H9 (cell line): ENCODE measurements around the gene TRAP1. TPM values are rescaled to one million over a fixed set of nuclear protein-coding genes. Genes with fewer than 3 reads are reported as not detected.

Experiments
- DNase-seq: peaks from one replicate; pipeline ENCODE4 v3.0.0-alpha.2; 2017
- H2AFZ ChIP-seq: one replicate; pipeline ENCODE4 v1.6.1; 2013; ENCODE audit warnings: mild to moderate bottlenecking, low read length, control low read depth, moderate library complexity
- H2AK5ac ChIP-seq: 2 replicates; pipeline ENCODE4 v1.6.1; 2013; ENCODE audit warnings: low read length, control low read depth, mixed read lengths; ENCODE audit not compliant: insufficient read length
- H2BK120ac ChIP-seq: one replicate; pipeline ENCODE4 v1.6.1; 2013; ENCODE audit warnings: low read depth, mild to moderate bottlenecking, low read length, control low read depth, inconsistent platforms; ENCODE audit not compliant: poor library complexity, severe bottlenecking
- H2BK12ac ChIP-seq: 2 replicates; pipeline ENCODE4 v1.6.1; 2013; ENCODE audit warnings: low read length, control low read depth, mixed read lengths, low read depth; ENCODE audit not compliant: insufficient read length
- H2BK15ac ChIP-seq: 2 replicates; pipeline ENCODE4 v1.6.1; 2013; ENCODE audit warnings: low read depth, low read length, control low read depth
- H2BK20ac ChIP-seq: one replicate; pipeline ENCODE4 v1.6.1; 2013; ENCODE audit warnings: low read depth, mild to moderate bottlenecking, low read length, control low read depth, inconsistent platforms; ENCODE audit not compliant: poor library complexity, severe bottlenecking
- H2BK5ac ChIP-seq: 2 replicates; pipeline ENCODE4 v1.6.1; 2013; ENCODE audit warnings: low read length, control low read depth, mixed read lengths; ENCODE audit not compliant: insufficient read length
- H3K14ac ChIP-seq: 2 replicates; pipeline ENCODE4 v1.6.1; 2013; ENCODE audit warnings: low read length, control low read depth; ENCODE audit not compliant: insufficient read depth
- H3K18ac ChIP-seq: 2 replicates; pipeline ENCODE4 v1.6.1; 2013; ENCODE audit warnings: low read depth, mild to moderate bottlenecking, mixed read lengths, low read length, control low read depth; ENCODE audit not compliant: insufficient read length
- H3K23ac ChIP-seq: 2 replicates; pipeline ENCODE4 v1.6.1; 2013; ENCODE audit warnings: low read length, control low read depth, mixed read lengths, low read depth; ENCODE audit not compliant: insufficient read length
- H3K23me2 ChIP-seq: 2 replicates; pipeline ENCODE4 v1.6.1; 2013; ENCODE audit warnings: low read depth, mild to moderate bottlenecking, mixed read lengths, low read length, control low read depth; ENCODE audit not compliant: insufficient read length, poor library complexity, severe bottlenecking
- H3K27ac ChIP-seq: 2 replicates; pipeline ENCODE4 v1.5.1; 2013; ENCODE audit warnings: low read length, control low read depth, mixed read lengths, low read depth; ENCODE audit not compliant: insufficient read length
- H3K27me3 ChIP-seq: 2 replicates; pipeline ENCODE4 v1.6.1; 2013; ENCODE audit warnings: low read length, control low read depth, inconsistent platforms; ENCODE audit not compliant: insufficient read depth
- H3K4ac ChIP-seq: 2 replicates; pipeline ENCODE4 v1.6.1; 2013; ENCODE audit warnings: low read depth, mild to moderate bottlenecking, control low read depth, inconsistent platforms, low read length, moderate library complexity
- H3K4me1 ChIP-seq: 2 replicates; pipeline ENCODE4 v1.6.1; 2013; ENCODE audit warnings: low read length, control low read depth, inconsistent platforms; ENCODE audit not compliant: insufficient read depth
- H3K4me2 ChIP-seq: 2 replicates; pipeline ENCODE4 v1.6.1; 2013; ENCODE audit warnings: low read length, control low read depth, mixed read lengths; ENCODE audit not compliant: insufficient read length, insufficient read depth
- H3K56ac ChIP-seq: 2 replicates; pipeline ENCODE4 v1.6.1; 2013; ENCODE audit warnings: low read depth, mild to moderate bottlenecking, mixed read lengths, low read length, control low read depth; ENCODE audit not compliant: insufficient read length
- H3K79me1 ChIP-seq: 2 replicates; pipeline ENCODE4 v1.6.1; 2013; ENCODE audit warnings: low read depth, mild to moderate bottlenecking, moderate library complexity, low read length, control low read depth, inconsistent platforms; ENCODE audit not compliant: insufficient read depth, poor library complexity, severe bottlenecking
- H3K79me2 ChIP-seq: 2 replicates; pipeline ENCODE4 v1.6.1; 2013; ENCODE audit warnings: low read length, control low read depth, inconsistent platforms; ENCODE audit not compliant: insufficient read depth
- H3K9ac ChIP-seq: 2 replicates; pipeline ENCODE4 v1.6.1; 2013; ENCODE audit warnings: low read length, control low read depth, mixed read lengths; ENCODE audit not compliant: insufficient read length; ENCODE audit errors: extremely low read depth
- H3K9me3 ChIP-seq: one replicate; pipeline ENCODE4 v1.6.1; 2013; ENCODE audit warnings: low read depth, low read length, inconsistent platforms; ENCODE audit not compliant: control insufficient read depth
- H3T11ph ChIP-seq: one replicate; pipeline ENCODE4 v1.6.1; 2013; ENCODE audit warnings: mild to moderate bottlenecking, low read length, control low read depth, inconsistent platforms
- H4K20me1 ChIP-seq: one replicate; pipeline ENCODE4 v1.6.1; 2013; ENCODE audit not compliant: control insufficient read depth, insufficient read length, insufficient read depth
- H4K5ac ChIP-seq: 2 replicates; pipeline ENCODE4 v1.6.1; 2013; ENCODE audit warnings: low read depth, mild to moderate bottlenecking, mixed read lengths, low read length, control low read depth; ENCODE audit not compliant: insufficient read length
- H4K8ac ChIP-seq: replicated peaks from 2 replicates; pipeline ENCODE4 v1.6.1; 2013; ENCODE audit warnings: low read length, control low read depth, mixed read lengths, low read depth; ENCODE audit not compliant: insufficient read length
- H4K91ac ChIP-seq: 2 replicates; pipeline ENCODE4 v1.6.1; 2013; ENCODE audit warnings: low read depth, mild to moderate bottlenecking, moderate library complexity, mixed read lengths, low read length, control low read depth; ENCODE audit not compliant: insufficient read length
- H3K27ac Mint-ChIP-seq, 3 experiments: 2 replicates in 2 of 3; 3 replicates in 1 of 3; pipeline ENCODE4 v1.8.0; 2020 to 2021; ENCODE audit warnings: mixed read lengths in 3 of 3, mild to moderate bottlenecking in 1 of 3, moderate library complexity in 1 of 3
- H3K27me3 Mint-ChIP-seq: 2 replicates; pipeline ENCODE4 v1.8.0; 2021; ENCODE audit warnings: low read depth, mild to moderate bottlenecking, moderate library complexity, mixed read lengths
- H3K36me3 Mint-ChIP-seq, 3 experiments: 2 replicates in 2 of 3; 3 replicates in 1 of 3; pipeline ENCODE4 v1.8.0; 2020 to 2021; ENCODE audit warnings: low read depth in 3 of 3, mixed read lengths in 3 of 3; ENCODE audit not compliant: insufficient read depth in 1 of 3
- H3K4me1 Mint-ChIP-seq, 2 experiments: 2 replicates each; pipeline ENCODE4 v1.8.0; 2020; ENCODE audit warnings: mixed read lengths in 2 of 2
- H3K4me3 Mint-ChIP-seq, 2 experiments: 2 replicates in 1 of 2; 3 replicates in 1 of 2; pipeline ENCODE4 v1.8.0; 2020 to 2021; ENCODE audit warnings: mild to moderate bottlenecking in 2 of 2, mixed read lengths in 2 of 2, moderate library complexity in 1 of 2
- H3K9me3 Mint-ChIP-seq, 2 experiments: 2 replicates in 1 of 2; 3 replicates in 1 of 2; pipeline ENCODE4 v1.8.0; 2020; ENCODE audit warnings: mild to moderate bottlenecking in 2 of 2, mixed read lengths in 2 of 2, moderate library complexity in 1 of 2
- CTCF ChIP-seq: fragments of 200-600 bp; sonication (generic); conservative IDR thresholded peaks from 3 replicates; pipeline ENCODE4 v1.8.0; 2021; ENCODE audit warnings: antibody characterized with exemption, mild to moderate bottlenecking
- WGBS: extraction: QIAGEN DNeasy Blood & Tissue Kit; methylation state at CpG from one replicate; pipeline ENCODE4 v1.1.7; 2013; ENCODE audit warnings: missing lambda C conversion rate, low lambda C conversion rate, mixed read lengths; ENCODE audit not compliant: insufficient read length; ENCODE audit errors: extremely low coverage; 5-methylcytosine and 5-hydroxymethylcytosine counted together
- total RNA-seq: library from RNA; stranded (reverse); gene quantifications from 2 replicates; pipeline ENCODE4 v1.2.1, GENCODE V29; 2021

TRAP1 gene
- total RNA-seq, 1 experiment from 2014 or later = 211 TPM

- Histone ChIP-seq H4K8ac (no peak overlapping the region), H3K56ac (no peak overlapping the region), H3K27me3 (no peaks in the 10 kb centered on the region), H3T11ph (no peak overlapping the region), H2AFZ (no peak overlapping the region), H2BK12ac (no peak overlapping the region), H2BK15ac (no peak overlapping the region), H3K9ac (no peak overlapping the region), H2BK5ac (no peak overlapping the region), H3K27ac (no peak overlapping the region), H3K23me2 (no peaks in the 10 kb centered on the region), H2BK120ac (no peak overlapping the region), H4K5ac (no peak overlapping the region), H3K79me1 (peaks cover 4% of the 10 kb centered on the region), H4K91ac (no peak overlapping the region), H2AK5ac (no peak overlapping the region), H3K79me2 (no peaks in the 10 kb centered on the region), H4K20me1 (no peaks in the 10 kb centered on the region), H3K18ac (no peak overlapping the region), H3K4ac (no peak overlapping the region), H3K4me1 (no peaks in the 10 kb centered on the region), H2BK20ac (no peak overlapping the region), H3K9me3 (no peaks in the 10 kb centered on the region), H3K23ac (no peak overlapping the region), H3K4me2 (no peak overlapping the region), H3K14ac (no peak overlapping the region)
- H3K4me1 Mint-ChIP-seq = peaks cover 9 to 13% of the 10 kb centered on the region in 2 experiments
- H3K9me3 Mint-ChIP-seq = no peaks in the 10 kb centered on the region
- H3K27me3 Mint-ChIP-seq = no peaks in the 10 kb centered on the region
- TF ChIP-seq CTCF = no peak
- no CpG with 5 or more reads among the region's 5 CpGs for WGBS
- no peak overlapping the region for H3K27ac Mint-ChIP-seq
- no peak overlapping the region for H3K4me3 Mint-ChIP-seq
- no peak for DNase-seq
- H3K36me3 Mint-ChIP-seq = no peaks in the 10 kb centered on the region
These were observed 92.0 kb downstream of the TRAP1 start for GRCh38 chr16:3625331-3625730.
